ENCODE measurements around the gene ZNF467. TPM values are rescaled to one million over a fixed set of nuclear protein-coding genes. Genes with fewer than 3 reads are reported as not detected.

ZNF467 gene
- total and polyA plus RNA-seq, 2 donors (not counting 1 experiment from before 2014, with no cell fraction given) = 0.39 to 1.1 TPM

Other genes with a start within 250 kb of the ZNF467 start
- 24.3 and 33.0 TPM in 2 replicates for gene ZNF862, start 64.8 kb upstream of the ZNF467 start, total RNA-seq
- 24.1 and 24.2 TPM in 2 replicates for gene ZNF862, start 64.8 kb upstream of the ZNF467 start, polyA plus RNA-seq
- gene ATP6V0E2, start 100.4 kb upstream of the ZNF467 start, total RNA-seq = 13.5 and 15.4 TPM in 2 replicates
- 33.5 and 49.6 TPM in 2 replicates for gene ATP6V0E2, start 100.4 kb upstream of the ZNF467 start, polyA plus RNA-seq

Data from B cell (primary cell).